ENCODE measurements around the gene TNPO1.

GRCh38 chr5:72882989-72883388, 66.5 kb downstream of the TNPO1 start:
- TF ChIP-seq CTCF (conservative IDR thresholded peaks at IDR 0.05 in 1 of 2, IDR thresholded peaks at IDR 0.05 in 1 of 2; ENCODE audit: extremely low read depth in 1 of 2, insufficient read depth in 1 of 2, low read depth in 1 of 2, low read length in 2 of 2): no peak
- TF ChIP-seq EZH2 (IDR thresholded peaks at IDR 0.05; ENCODE audit: borderline replicate concordance, low read length): no peak

All from mammary epithelial cell (primary cell).